Neural progenitor cell (in vitro differentiated cells): ENCODE results near the gene LRBA. TPM values are rescaled to one million over a fixed set of nuclear protein-coding genes. Genes with fewer than 3 reads are reported as not detected.

ENCODE experiments used
- DNase-seq: peaks from one replicate; pipeline ENCODE4 v3.0.0-alpha.2; 2016; ENCODE audit warnings: low spot score
- H2AFZ ChIP-seq: fragments of 200-600 bp; sonication (generic); replicated peaks from 2 replicates; pipeline ENCODE4 v1.6.1; 2016; ENCODE audit warnings: antibody characterized with exemption
- H3F3A ChIP-seq: fragments of 200-600 bp; sonication (generic); 2 replicates; pipeline ENCODE4 v1.6.1; 2016; ENCODE audit warnings: antibody characterized with exemption, low read depth
- H3K27ac ChIP-seq: fragments of 200-600 bp; sonication (generic); 2 replicates; pipeline ENCODE4 v1.5.1; 2016; ENCODE audit warnings: mild to moderate bottlenecking
- H3K27me3 ChIP-seq: fragments of 200-600 bp; sonication (generic); 2 replicates; pipeline ENCODE4 v1.6.1; 2016; ENCODE audit warnings: mild to moderate bottlenecking, moderate library complexity
- H3K36me3 ChIP-seq: fragments of 200-600 bp; sonication (generic); 2 replicates; pipeline ENCODE4 v1.5.1; 2016
- H3K4me1 ChIP-seq: fragments of 200-600 bp; sonication (generic); 2 replicates; pipeline ENCODE4 v1.6.1; 2016; ENCODE audit warnings: mixed run types
- H3K4me2 ChIP-seq: fragments of 200-600 bp; sonication (generic); 2 replicates; pipeline ENCODE4 v1.6.1; 2016
- H3K4me3 ChIP-seq: fragments of 200-600 bp; sonication (generic); 2 replicates; pipeline ENCODE4 v1.5.1; 2016
- H3K79me2 ChIP-seq: fragments of 200-600 bp; sonication (generic); 2 replicates; pipeline ENCODE4 v1.6.1; 2016; ENCODE audit warnings: low read depth
- H3K9ac ChIP-seq: fragments of 200-600 bp; sonication (generic); 2 replicates; pipeline ENCODE4 v1.6.1; 2016
- H3K9me3 ChIP-seq: fragments of 200-600 bp; sonication (generic); 2 replicates; pipeline ENCODE4 v1.5.1; 2016; ENCODE audit warnings: low read depth
- H4K20me1 ChIP-seq: fragments of 200-600 bp; sonication (generic); 2 replicates; pipeline ENCODE4 v1.6.1; 2016; ENCODE audit warnings: low read depth
- H3K27ac Mint-ChIP-seq: 3 replicates; pipeline ENCODE4 v1.8.0; 2021; ENCODE audit warnings: mixed read lengths
- H3K27me3 Mint-ChIP-seq: 2 replicates; pipeline ENCODE4 v1.8.0; 2022; ENCODE audit warnings: low read depth, mild to moderate bottlenecking, inconsistent platforms, moderate library complexity, mixed read lengths; ENCODE audit not compliant: insufficient read depth
- H3K36me3 Mint-ChIP-seq: 3 replicates; pipeline ENCODE4 v1.8.0; 2021; ENCODE audit warnings: mixed read lengths
- H3K4me1 Mint-ChIP-seq: 3 replicates; pipeline ENCODE4 v1.8.0; 2021; ENCODE audit warnings: mixed read lengths
- H3K4me3 Mint-ChIP-seq: 3 replicates; pipeline ENCODE4 v1.8.0; 2021; ENCODE audit warnings: mild to moderate bottlenecking, moderate library complexity, mixed read lengths
- H3K9me3 Mint-ChIP-seq: 3 replicates; pipeline ENCODE4 v1.8.0; 2020; ENCODE audit warnings: mixed read lengths
- EZH2 ChIP-seq: fragments of 200-600 bp; sonication (generic); IDR thresholded peaks from 2 replicates; pipeline ENCODE4 v1.6.1; 2017; ENCODE audit warnings: antibody characterized with exemption, mild to moderate bottlenecking, moderate library complexity
- EZH2phosphoT487 ChIP-seq: fragments of 200-600 bp; sonication (generic); IDR thresholded peaks from 2 replicates; pipeline ENCODE4 v1.6.1; 2017; ENCODE audit warnings: antibody characterized with exemption
- total RNA-seq: library from RNA; depleted of rRNA; stranded (reverse); fragments of >200 nt; gene quantifications from 2 replicates; pipeline ENCODE4 v1.2.3, GENCODE V29; 2015; ENCODE audit warnings: low replicate concordance
- TF ChIP-seq, protein P1 (sequence below): fragments of 200-600 bp; sonication (generic); IDR thresholded peaks from 2 replicates; pipeline ENCODE4 v1.5.1; 2017; ENCODE audit warnings: antibody characterized with exemption, mild to moderate bottlenecking

The LRBA gene
- total RNA-seq, 1 donor from 2014 or later, result 111 TPM

DNA sequence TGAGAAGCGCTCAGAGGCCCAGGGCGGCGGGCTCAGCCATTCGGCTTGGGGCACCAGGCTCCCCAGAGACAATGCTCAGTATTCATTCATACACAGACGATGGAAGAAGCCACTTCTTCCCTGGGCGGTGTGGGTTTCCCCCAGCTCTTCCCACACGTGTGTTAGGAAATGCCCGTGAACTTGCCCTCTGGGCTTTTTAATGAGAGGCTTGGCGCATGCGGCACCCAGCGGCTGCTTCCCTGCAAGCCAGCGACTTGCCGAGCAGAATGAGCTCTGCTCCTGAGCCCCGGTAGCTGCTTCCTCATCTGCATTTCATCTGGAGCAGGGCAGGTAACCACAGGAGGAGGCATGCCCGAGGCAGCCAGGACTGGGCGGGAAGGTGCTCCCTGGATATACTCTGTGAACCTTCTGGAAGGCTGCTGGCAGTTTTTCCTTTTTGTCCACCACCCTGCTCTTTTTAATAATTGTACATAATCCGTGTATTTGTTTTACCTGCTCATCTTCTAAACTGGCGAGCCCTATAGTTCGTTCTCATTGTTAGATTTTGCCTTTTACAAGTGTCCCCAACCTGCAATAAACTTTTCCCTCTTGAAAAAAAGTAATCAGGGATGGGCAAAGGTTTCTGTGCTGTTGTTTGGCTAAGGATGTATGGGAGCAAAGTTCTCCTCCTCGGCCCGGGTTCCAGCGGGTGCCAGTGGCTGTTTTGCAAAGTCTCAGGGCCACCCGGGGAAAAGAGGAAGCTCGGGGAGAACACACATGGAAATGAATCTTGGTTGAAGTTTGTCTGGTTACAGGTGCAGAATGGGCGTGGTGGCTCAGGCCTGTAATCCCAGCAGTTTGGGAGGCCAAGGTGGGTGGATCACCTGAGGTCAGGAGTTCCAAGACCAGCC, 758.0 kb downstream of the LRBA start:
- Histone ChIP-seq H3F3A (peaks cover 8% of the 10 kb centered on the region), H3K4me1 (peaks cover 9% of the 10 kb centered on the region), H3K79me2 (no peaks in the 10 kb centered on the region), H3K4me2 (no peak overlapping the region), H3K9ac (no peak overlapping the region), H3K4me3 (no peak overlapping the region), H3K9me3 (no peaks in the 10 kb centered on the region), H3K27ac (no peak overlapping the region), H3K27me3 (no peaks in the 10 kb centered on the region), H2AFZ (no peak overlapping the region), H4K20me1 (no peaks in the 10 kb centered on the region), H3K36me3 (no peaks in the 10 kb centered on the region)
- TF ChIP-seq, protein P1, sequence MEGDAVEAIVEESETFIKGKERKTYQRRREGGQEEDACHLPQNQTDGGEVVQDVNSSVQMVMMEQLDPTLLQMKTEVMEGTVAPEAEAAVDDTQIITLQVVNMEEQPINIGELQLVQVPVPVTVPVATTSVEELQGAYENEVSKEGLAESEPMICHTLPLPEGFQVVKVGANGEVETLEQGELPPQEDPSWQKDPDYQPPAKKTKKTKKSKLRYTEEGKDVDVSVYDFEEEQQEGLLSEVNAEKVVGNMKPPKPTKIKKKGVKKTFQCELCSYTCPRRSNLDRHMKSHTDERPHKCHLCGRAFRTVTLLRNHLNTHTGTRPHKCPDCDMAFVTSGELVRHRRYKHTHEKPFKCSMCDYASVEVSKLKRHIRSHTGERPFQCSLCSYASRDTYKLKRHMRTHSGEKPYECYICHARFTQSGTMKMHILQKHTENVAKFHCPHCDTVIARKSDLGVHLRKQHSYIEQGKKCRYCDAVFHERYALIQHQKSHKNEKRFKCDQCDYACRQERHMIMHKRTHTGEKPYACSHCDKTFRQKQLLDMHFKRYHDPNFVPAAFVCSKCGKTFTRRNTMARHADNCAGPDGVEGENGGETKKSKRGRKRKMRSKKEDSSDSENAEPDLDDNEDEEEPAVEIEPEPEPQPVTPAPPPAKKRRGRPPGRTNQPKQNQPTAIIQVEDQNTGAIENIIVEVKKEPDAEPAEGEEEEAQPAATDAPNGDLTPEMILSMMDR, result no peak
- no peak for TF ChIP-seq EZH2
- no peak for TF ChIP-seq EZH2phosphoT487
- Mint-ChIP-seq H3K36me3 (peaks cover 47% of the 10 kb centered on the region), H3K27ac (peak overlapping the region; percentile 2), H3K4me3 (no peak overlapping the region), H3K4me1 (peaks cover 28% of the 10 kb centered on the region), H3K27me3 (peaks cover 14% of the 10 kb centered on the region), H3K9me3 (no peaks in the 10 kb centered on the region)
- DNase-seq, result no peak

DNA sequence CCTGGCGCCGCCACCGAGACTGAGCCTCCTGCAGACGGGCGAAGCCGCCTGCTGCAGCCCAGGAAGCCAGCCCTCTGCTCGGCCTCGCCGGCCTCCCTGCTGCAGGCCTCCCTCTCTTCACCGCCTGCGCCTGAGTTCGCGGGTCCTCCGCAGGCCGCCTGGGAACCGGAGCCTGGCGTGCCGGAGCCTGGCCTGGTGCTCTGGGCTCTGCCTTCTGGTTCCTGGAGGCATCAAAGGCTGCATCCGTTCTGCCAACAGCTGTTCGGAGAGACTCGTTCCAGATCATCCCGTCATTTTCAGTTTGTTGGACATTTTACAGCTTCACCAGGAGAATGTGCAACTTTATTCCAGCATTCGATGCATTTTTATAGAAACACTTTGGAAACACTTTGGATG, 758.9 kb downstream of the LRBA start:
- peaks cover 45% of the 10 kb centered on the region for H3K36me3 Mint-ChIP-seq
- no peak overlapping the region for H3K27ac Mint-ChIP-seq
- no peak for DNase-seq

DNA sequence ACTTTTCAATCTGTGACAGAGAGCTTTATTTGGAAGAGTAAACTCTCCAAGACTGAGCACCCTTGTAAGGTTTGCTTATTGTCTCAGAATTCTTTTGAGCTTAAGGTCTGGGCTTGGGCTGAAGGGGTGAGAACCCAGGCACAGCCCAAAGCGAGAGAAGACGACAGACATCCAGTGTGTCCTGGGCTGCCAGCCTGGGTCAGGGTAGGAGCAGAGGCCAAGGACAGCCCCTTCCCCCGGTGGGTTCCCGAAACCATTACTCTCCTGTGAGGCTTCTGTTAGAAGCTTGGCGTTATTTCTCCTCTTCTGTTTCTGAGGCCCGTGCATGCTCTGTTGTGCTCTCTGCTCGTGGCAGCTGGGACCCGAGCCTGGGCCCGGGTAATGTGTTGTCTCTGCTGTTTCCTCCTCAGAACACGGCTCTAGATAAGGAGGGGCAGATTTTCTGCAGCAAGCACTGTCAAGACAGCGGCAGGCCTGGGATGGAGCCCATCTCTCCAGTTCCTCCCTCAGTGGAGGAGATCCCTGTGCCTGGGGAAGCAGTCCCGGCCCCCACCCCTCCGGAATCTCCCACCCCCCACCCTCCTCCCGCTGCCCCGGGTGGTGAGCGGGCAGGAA, 759.4 kb downstream of the LRBA start:
- no peak for DNase-seq
- TF ChIP-seq, protein P1, result no peak
- no peak for TF ChIP-seq EZH2
- TF ChIP-seq EZH2phosphoT487, result no peak
- Mint-ChIP-seq H3K9me3 (no peaks in the 10 kb centered on the region), H3K36me3 (peaks cover 42% of the 10 kb centered on the region), H3K27me3 (peaks cover 14% of the 10 kb centered on the region), H3K4me1 (peaks cover 28% of the 10 kb centered on the region), H3K27ac (peak overlapping the region; percentile 87), H3K4me3 (no peak overlapping the region)
- Histone ChIP-seq H3K4me1 (peaks cover 9% of the 10 kb centered on the region), H3K9me3 (no peaks in the 10 kb centered on the region), H3K27me3 (no peaks in the 10 kb centered on the region), H3K79me2 (no peaks in the 10 kb centered on the region), H3K27ac (no peak overlapping the region), H3K4me2 (no peak overlapping the region), H3K36me3 (no peaks in the 10 kb centered on the region), H3K4me3 (no peak overlapping the region), H3K9ac (no peak overlapping the region), H2AFZ (no peak overlapping the region), H4K20me1 (no peaks in the 10 kb centered on the region), H3F3A (peaks cover 12% of the 10 kb centered on the region)

More for the DNA sequence above, 758.9 kb downstream of the LRBA start:
- Histone ChIP-seq H3K27me3 (no peaks in the 10 kb centered on the region), H4K20me1 (no peaks in the 10 kb centered on the region), H2AFZ (no peak overlapping the region), H3K27ac (no peak overlapping the region), H3K4me3 (no peak overlapping the region), H3K9ac (no peak overlapping the region), H3K4me2 (no peak overlapping the region), H3K36me3 (no peaks in the 10 kb centered on the region), H3K4me1 (peaks cover 9% of the 10 kb centered on the region), H3K79me2 (no peaks in the 10 kb centered on the region), H3K9me3 (no peaks in the 10 kb centered on the region), H3F3A (peaks cover 12% of the 10 kb centered on the region)
- Mint-ChIP-seq H3K9me3 (no peaks in the 10 kb centered on the region), H3K4me3 (no peak overlapping the region), H3K27me3 (peaks cover 14% of the 10 kb centered on the region), H3K4me1 (peaks cover 28% of the 10 kb centered on the region)
- TF ChIP-seq EZH2 (no peak), EZH2phosphoT487 (no peak)
- TF ChIP-seq, protein P1, result no peak
